ENCODE results near the gene CARHSP1. TPM values are rescaled to one million over a fixed set of nuclear protein-coding genes. Genes with fewer than 3 reads are reported as not detected.

Gene CARHSP1
- polyA plus RNA-seq, 1 of the 3 experiments (the other 2 are of a cell fraction): 93.6 TPM

DNA sequence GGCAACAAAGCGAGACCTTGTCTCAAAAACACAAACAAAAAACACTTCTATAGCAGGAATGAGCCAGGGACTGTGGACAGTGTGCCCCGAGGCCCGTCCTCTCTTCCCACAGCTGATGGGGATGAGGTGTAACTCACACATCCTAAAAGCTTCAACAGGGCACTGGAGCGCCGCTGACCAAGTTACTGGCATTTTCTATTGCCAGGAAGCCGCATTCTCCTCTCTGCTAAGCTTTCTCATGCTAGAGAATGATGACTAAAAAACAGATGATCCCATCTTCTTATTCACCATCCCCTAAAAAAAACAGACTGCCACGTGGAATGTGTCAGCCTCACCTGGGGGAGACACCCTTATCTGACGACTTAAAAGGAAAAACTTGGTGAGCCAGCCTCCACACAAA is 16.3 kb downstream of the CARHSP1 start (continued):
- TF ChIP-seq EP300 (IDR thresholded peaks at IDR 0.05; ENCODE audit: borderline replicate concordance in 1 of 2, low read depth in 1 of 2, low read length in 1 of 2) (no peak), POLR2AphosphoS5 (IDR thresholded peaks at IDR 0.05; ENCODE audit: low read depth, low read length) (no peak), SMC3 (IDR thresholded peaks at IDR 0.05; ENCODE audit: low read depth, low read length) (no peak), JUND (IDR thresholded peaks at IDR 0.05) (no peak), GATA2 (CRISPR knock-in tag; IDR thresholded peaks at IDR 0.05) (no peak), EZH2phosphoT487 (IDR thresholded peaks at IDR 0.05; ENCODE audit: borderline replicate concordance, low read depth) (no peak), CHD2 (IDR thresholded peaks at IDR 0.05; ENCODE audit: low read length, partially characterized antibody) (no peak), RFX5 (IDR thresholded peaks at IDR 0.05; ENCODE audit: low read length) (no peak), RCOR1 (IDR thresholded peaks at IDR 0.05; ENCODE audit: low read length) (no peak), TCF12 (IDR thresholded peaks at IDR 0.05) (no peak)
- TF ChIP-seq, protein P1, sequence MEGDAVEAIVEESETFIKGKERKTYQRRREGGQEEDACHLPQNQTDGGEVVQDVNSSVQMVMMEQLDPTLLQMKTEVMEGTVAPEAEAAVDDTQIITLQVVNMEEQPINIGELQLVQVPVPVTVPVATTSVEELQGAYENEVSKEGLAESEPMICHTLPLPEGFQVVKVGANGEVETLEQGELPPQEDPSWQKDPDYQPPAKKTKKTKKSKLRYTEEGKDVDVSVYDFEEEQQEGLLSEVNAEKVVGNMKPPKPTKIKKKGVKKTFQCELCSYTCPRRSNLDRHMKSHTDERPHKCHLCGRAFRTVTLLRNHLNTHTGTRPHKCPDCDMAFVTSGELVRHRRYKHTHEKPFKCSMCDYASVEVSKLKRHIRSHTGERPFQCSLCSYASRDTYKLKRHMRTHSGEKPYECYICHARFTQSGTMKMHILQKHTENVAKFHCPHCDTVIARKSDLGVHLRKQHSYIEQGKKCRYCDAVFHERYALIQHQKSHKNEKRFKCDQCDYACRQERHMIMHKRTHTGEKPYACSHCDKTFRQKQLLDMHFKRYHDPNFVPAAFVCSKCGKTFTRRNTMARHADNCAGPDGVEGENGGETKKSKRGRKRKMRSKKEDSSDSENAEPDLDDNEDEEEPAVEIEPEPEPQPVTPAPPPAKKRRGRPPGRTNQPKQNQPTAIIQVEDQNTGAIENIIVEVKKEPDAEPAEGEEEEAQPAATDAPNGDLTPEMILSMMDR (IDR thresholded peaks at IDR 0.05): no peak
- TF ChIP-seq, protein P2, sequence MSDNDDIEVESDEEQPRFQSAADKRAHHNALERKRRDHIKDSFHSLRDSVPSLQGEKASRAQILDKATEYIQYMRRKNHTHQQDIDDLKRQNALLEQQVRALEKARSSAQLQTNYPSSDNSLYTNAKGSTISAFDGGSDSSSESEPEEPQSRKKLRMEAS (IDR thresholded peaks at IDR 0.05; ENCODE audit: low read depth): no peak

DNA sequence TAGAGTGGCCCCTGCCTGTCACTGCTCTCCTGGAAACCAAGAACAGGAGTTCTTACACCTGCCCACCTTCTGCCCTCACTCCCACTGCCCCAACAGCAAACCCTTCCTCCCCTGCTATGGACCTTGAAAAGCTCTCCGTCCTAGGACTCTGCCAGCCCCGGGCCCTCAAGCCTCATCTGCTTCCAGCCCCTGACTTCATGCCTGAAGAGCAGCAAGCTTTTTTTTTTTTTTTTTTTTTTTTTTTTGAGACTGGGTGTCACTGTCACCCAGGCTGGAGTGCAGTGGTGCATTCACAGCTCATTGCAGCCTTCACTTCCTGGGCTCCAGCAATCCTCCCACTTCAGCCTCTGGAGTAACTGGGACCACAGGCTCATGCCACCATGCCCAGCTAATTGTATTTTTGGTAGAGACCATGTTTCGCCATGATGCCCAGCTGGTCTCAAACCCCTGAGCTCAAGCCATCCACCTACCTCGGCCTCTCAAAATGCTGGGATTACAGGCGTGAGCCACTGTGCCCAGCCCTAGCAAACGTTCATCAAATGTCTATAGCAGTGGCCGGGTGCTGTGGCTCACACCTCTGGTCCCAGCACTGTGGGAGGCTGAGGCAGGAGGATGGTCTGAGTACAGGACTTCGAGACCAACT is 16.9 kb downstream of the CARHSP1 start:
- CTCF ChIA-PET: interaction anchor here (0.7 to 1.4 kb wide), 4 partner anchors 11 to 157 kb away, joined by 3 to 7 read pairs (median 3); no protein-coding TSS in a partner anchor

More for the DNA sequence above, 16.9 kb downstream of the CARHSP1 start:
- Histone ChIP-seq H3K79me2 (ENCODE audit: insufficient read depth) (peaks cover 13% of the 10 kb centered on the region; the same call in 1 of the 2 replicates), H3K27ac (ENCODE audit: low read depth in 2 of 2, low read length in 1 of 2) (no peak overlapping the region; a peak in 1 of 4 replicates), H3K4me1 (ENCODE audit: control insufficient read depth in 1 of 2, insufficient read depth in 2 of 2, low read depth in 1 of 2, low read length in 1 of 2) (peaks cover 13 to 21% of the 10 kb centered on the region in 2 experiments; a peak in 3 of 4 replicates), H3K9ac (no peak overlapping the region), H3K4me2 (no peak overlapping the region), H4K20me1 (ENCODE audit: insufficient read depth) (peaks cover 31% of the 10 kb centered on the region), H3K4me3 (ENCODE audit: low read depth in 2 of 2, low read length in 1 of 2) (no peak overlapping the region), H3K9me2 (no peaks in the 10 kb centered on the region), H2AFZ (ENCODE audit: low read depth) (no peak overlapping the region), H3K9me3 (no peaks in the 10 kb centered on the region), H3K27me3 (ENCODE audit: insufficient read depth) (no peaks in the 10 kb centered on the region), H3F3A (replicated peaks; ENCODE audit: insufficient read depth) (peaks cover 59% of the 10 kb centered on the region), H3K36me3 (replicated peaks in 1 of 2; ENCODE audit: control insufficient read depth in 1 of 2, insufficient read depth in 2 of 2, low read length in 1 of 2) (peaks cover 28 to 45% of the 10 kb centered on the region in 2 experiments)
- no peak for TF ChIP-seq MEF2A (IDR thresholded peaks at IDR 0.05; ENCODE audit: borderline replicate concordance, low read depth)
- POLR2A ChIA-PET: interaction anchor here (1.4 kb wide), 1 partner anchor 9 kb away, joined by 5 read pairs; no protein-coding TSS in a partner anchor
- peak; percentile 42 for DNase-seq
- 88% methylated on average over 6 of the region's 8 CpGs for WGBS (ENCODE audit: low lambda C conversion rate)

Data from SK-N-SH (cell line).